Caco-2 (cell line): ENCODE data around the gene HNRNPA2B1. TPM values are rescaled to one million over a fixed set of nuclear protein-coding genes. Genes with fewer than 3 reads are reported as not detected.
"Not testable (repeated sequence)": the region's sequence is repeated elsewhere in the genome, so short reads cannot be mapped to it uniquely, and the experiment has no call there.

Experiments used
- BruUV-seq: library from RNA; stranded (reverse); fragments of 400-500 nt; replicated peaks from 2 replicates; lab custom pipeline; 2021; lab: Mats Ljungman, UMichigan
- CTCF ChIA-PET: fragments of 300-600 bp; sonication (Branson Sonifier 250); formaldehyde crosslinking; loops from one replicate; lab custom pipeline; 2022; ENCODE audit warnings: antibody characterized with exemption; lab: Charles Lee
- POLR2A ChIA-PET: fragments of 300-600 bp; sonication (Branson Sonifier 250); formaldehyde crosslinking; loops from one replicate; lab custom pipeline; 2022; ENCODE audit warnings: antibody characterized with exemption; lab: Charles Lee
- DNase-seq, 2 experiments: peaks; one replicate each; pipeline versions ENCODE4 v3.0.0 to v3.0.0-alpha.2; 2020 to 2022
- H3K27me3 ChIP-seq: replicated peaks from 2 replicates; pipeline ENCODE4 v1.6.0; 2011; ENCODE audit warnings: low read length; ENCODE audit not compliant: control insufficient read depth, insufficient read depth
- H3K36me3 ChIP-seq: 2 replicates; pipeline ENCODE4 v1.5.1; 2011; ENCODE audit warnings: low read length; ENCODE audit not compliant: control insufficient read depth, insufficient read depth
- H3K4me1 ChIP-seq: fragments of 250-450 bp; sonication (Bioruptor Pico); 2 replicates; pipeline ENCODE4 v1.5.1; 2020; ENCODE audit warnings: mild to moderate bottlenecking
- H3K4me3 ChIP-seq: 2 replicates; pipeline ENCODE4 v1.5.1; 2011; ENCODE audit warnings: low read depth, mild to moderate bottlenecking, control low read depth, low read length
- H3K9me3 ChIP-seq: fragments of 250-450 bp; sonication (Bioruptor Pico); 2 replicates; pipeline ENCODE4 v1.5.1; 2020; ENCODE audit warnings: mild to moderate bottlenecking, moderate library complexity
- H3K27ac Mint-ChIP-seq: one replicate; pipeline ENCODE4 v1.8.0; 2022; ENCODE audit warnings: mixed read lengths; ENCODE audit not compliant: unreplicated experiment
- H3K27me3 Mint-ChIP-seq: one replicate; pipeline ENCODE4 v1.8.0; 2022; ENCODE audit warnings: mixed read lengths; ENCODE audit not compliant: insufficient read depth, unreplicated experiment
- H3K36me3 Mint-ChIP-seq: one replicate; pipeline ENCODE4 v1.8.0; 2022; ENCODE audit warnings: mild to moderate bottlenecking, mixed read lengths; ENCODE audit not compliant: insufficient read depth, unreplicated experiment
- H3K4me1 Mint-ChIP-seq: one replicate; pipeline ENCODE4 v1.8.0; 2022; ENCODE audit warnings: low read depth, mixed read lengths; ENCODE audit not compliant: unreplicated experiment
- H3K4me3 Mint-ChIP-seq: one replicate; pipeline ENCODE4 v1.8.0; 2022; ENCODE audit warnings: mild to moderate bottlenecking, moderate library complexity, mixed read lengths; ENCODE audit not compliant: unreplicated experiment
- H3K9me3 Mint-ChIP-seq: one replicate; pipeline ENCODE4 v1.8.0; 2022; ENCODE audit warnings: mixed read lengths; ENCODE audit not compliant: unreplicated experiment
- CTCF ChIP-seq, 2 experiments: fragments of 200-600 bp in 1 of 2; IDR thresholded peaks; 1 replicate in 1 of 2; 2 replicates in 1 of 2; pipeline versions ENCODE4 v1.5.1 to v1.8.0; 2011 to 2022; ENCODE audit warnings: antibody characterized with exemption in 1 of 2, control low read depth in 1 of 2, inconsistent platforms in 1 of 2, low read depth in 1 of 2, low read length in 1 of 2, mild to moderate bottlenecking in 1 of 2, moderate library complexity in 1 of 2; ENCODE audit not compliant: insufficient read depth in 1 of 2, severe bottlenecking in 1 of 2, unreplicated experiment in 1 of 2
- intact Hi-C: fragments of 100-400 bp; cut with micrococcal nuclease; formaldehyde crosslinking; loops from one replicate; pipeline ENCODE4 v1.10.0; 2022; ENCODE audit not compliant: unreplicated experiment
- total RNA-seq: library from RNA; stranded (reverse); gene quantifications from 2 replicates; pipeline ENCODE4 v1.2.3, GENCODE V29; 2022

Gene HNRNPA2B1
- total RNA-seq, 1 experiment from 2014 or later: 799 TPM

GRCh38 chr7:26166684-26167266 lies 33.8 kb downstream of the HNRNPA2B1 start:
- TF ChIP-seq CTCF (IDR thresholded peaks at IDR 0.05; ENCODE audit: insufficient read depth in 1 of 2, low read depth in 1 of 2, low read length in 1 of 2, severe bottlenecking in 1 of 2, unreplicated experiment in 1 of 2): no peak
- POLR2A ChIA-PET: interaction anchor here (0.6 kb wide), 1 partner anchor 44 kb away, joined by 3 read pairs; no protein-coding TSS in a partner anchor
- Histone ChIP-seq H3K9me3 (no peaks in the 10 kb centered on the region), H3K27me3 (no peaks in the 10 kb centered on the region), H3K4me1 (peaks cover 25% of the 10 kb centered on the region), H3K36me3 (no peaks in the 10 kb centered on the region), H3K4me3 (no peak overlapping the region)
- H3K27ac Mint-ChIP-seq: peak overlapping the region; percentile 55
- peaks cover 10% of the 10 kb centered on the region for H3K4me1 Mint-ChIP-seq
- no peak overlapping the region for H3K4me3 Mint-ChIP-seq
- H3K36me3 Mint-ChIP-seq: peaks cover 11% of the 10 kb centered on the region
- BruUV-seq: no TSS peak
- CTCF ChIA-PET: interaction anchor here (1.8 kb wide), 1 partner anchor 11 kb away, joined by 4 read pairs; no protein-coding TSS in a partner anchor
- intact Hi-C loops: no loop called here
- no peak for DNase-seq
- H3K9me3 Mint-ChIP-seq: no peaks in the 10 kb centered on the region
- H3K27me3 Mint-ChIP-seq: no peaks in the 10 kb centered on the region

- no peaks in the 10 kb centered on the region for H3K27me3 ChIP-seq
- Mint-ChIP-seq H3K4me3 (no peak overlapping the region), H3K27ac (peak overlapping the region; percentile 55), H3K4me1 (peaks cover 10% of the 10 kb centered on the region), H3K27me3 (no peaks in the 10 kb centered on the region), H3K36me3 (peaks cover 5% of the 10 kb centered on the region), H3K9me3 (no peaks in the 10 kb centered on the region)
- H3K36me3 ChIP-seq: no peaks in the 10 kb centered on the region
- H3K4me3 ChIP-seq: no peak overlapping the region
- CTCF ChIA-PET: interaction anchor here (1.8 kb wide), 1 partner anchor 10 kb away, joined by 4 read pairs; no protein-coding TSS in a partner anchor
- no TSS peak for BruUV-seq
- DNase-seq: no peak
- H3K9me3 ChIP-seq: no peaks in the 10 kb centered on the region
- POLR2A ChIA-PET: interaction anchor here (0.6 kb wide), 1 partner anchor 45 kb away, joined by 3 read pairs; no protein-coding TSS in a partner anchor
- intact Hi-C loops: no loop called here
- no peak for TF ChIP-seq CTCF (IDR thresholded peaks at IDR 0.05; ENCODE audit: insufficient read depth in 1 of 2, low read depth in 1 of 2, low read length in 1 of 2, severe bottlenecking in 1 of 2, unreplicated experiment in 1 of 2)
- peaks cover 25% of the 10 kb centered on the region for H3K4me1 ChIP-seq
Measured at GRCh38 chr7:26165950-26166683, 34.4 kb downstream of the HNRNPA2B1 start.

- intact Hi-C loops, H3K4me3 ChIP-seq, DNase-seq, H3K36me3 ChIP-seq, H3K9me3 ChIP-seq, H3K27me3 ChIP-seq, H3K9me3 Mint-ChIP-seq, POLR2A ChIA-PET, BruUV-seq, H3K27ac Mint-ChIP-seq, CTCF ChIA-PET, H3K36me3 Mint-ChIP-seq, H3K4me3 Mint-ChIP-seq, H3K27me3 Mint-ChIP-seq: not testable (repeated sequence)
- H3K4me1 Mint-ChIP-seq: peaks cover 19% of the 10 kb centered on the region
- H3K4me1 ChIP-seq: peaks cover 40% of the 10 kb centered on the region
Measured at GRCh38 chr7:26163804-26164203, 36.7 kb downstream of the HNRNPA2B1 start.
